Stimulated activated CD8-positive, alpha-beta memory T cell treated with anti-CD3 and anti-CD28 coated beads, Interleukin-7, amount 100 ng/mL, for 48 hours (primary cell): ENCODE results near the gene TSPAN17.
"Not testable (repeated sequence)": the region's sequence is repeated elsewhere in the genome, so short reads cannot be mapped to it uniquely, and the experiment has no call there.

Source experiments
- DNase-seq, 2 donors: peaks; one replicate each; pipeline ENCODE4 v3.0.0-alpha.2; 2020; ENCODE audit warnings: low read depth in 1 of 2; ENCODE audit errors: extremely low read depth in 1 of 2

Gene TSPAN17

DNA sequence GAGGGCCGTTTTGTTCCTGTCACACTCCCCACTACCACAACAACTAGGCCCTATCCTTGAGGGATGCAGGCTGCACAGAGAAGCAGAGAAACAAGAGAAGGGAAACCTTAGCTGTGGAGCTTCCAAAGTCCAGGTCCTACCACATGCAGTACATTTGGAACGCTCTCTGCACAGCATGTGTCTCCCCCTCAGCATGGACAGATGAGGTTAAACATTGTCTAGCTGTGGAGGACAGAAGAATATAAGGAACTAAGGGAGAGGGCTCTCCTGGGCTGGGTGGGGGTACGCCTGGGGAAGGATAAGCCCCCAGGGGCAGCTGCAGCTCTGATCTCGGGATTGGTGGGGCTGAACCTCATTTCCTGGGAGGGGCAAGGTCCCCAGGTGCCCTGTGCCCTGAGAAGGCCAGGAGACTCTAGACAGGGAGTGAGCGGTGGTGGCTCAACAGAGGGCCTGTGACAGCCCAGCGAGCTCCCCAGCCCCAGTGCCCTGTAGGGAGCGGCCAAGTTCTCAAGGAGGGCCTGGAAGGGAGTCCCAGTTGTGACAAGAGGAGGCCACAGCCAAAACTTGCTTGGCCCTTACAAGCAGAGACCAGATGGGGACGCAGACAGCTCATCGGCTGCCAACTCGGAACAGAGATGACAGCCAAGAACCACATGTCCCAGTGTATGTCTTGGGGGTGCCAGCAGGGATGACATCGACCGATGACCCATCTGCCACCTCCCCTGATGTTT is 30.1 kb downstream of the TSPAN17 start:
- no peak for DNase-seq

DNA sequence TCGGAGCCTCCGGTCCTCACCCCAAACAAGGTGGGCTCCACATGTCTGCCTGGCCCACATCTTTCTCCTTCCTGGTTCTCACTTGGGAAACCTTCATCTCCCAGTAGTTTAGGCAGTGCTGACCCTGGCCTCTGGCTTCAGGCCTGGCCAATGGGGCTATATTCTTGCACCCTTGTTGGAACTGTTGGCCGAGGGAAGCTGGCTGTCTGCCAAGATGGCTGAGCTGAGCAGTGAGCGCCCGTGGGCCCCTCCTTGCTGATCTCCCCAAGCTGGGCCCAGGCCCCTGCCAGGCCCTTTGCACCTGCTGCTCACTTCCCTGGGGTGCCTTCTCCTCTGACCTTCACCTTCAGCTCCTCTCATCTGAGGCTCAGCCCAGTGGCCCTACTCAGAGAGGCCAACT is 31.3 kb downstream of the TSPAN17 start:
- DNase-seq: no peak

- no peak for DNase-seq
Observed at GRCh38 chr5:176679365-176680225, 32.3 kb downstream of the TSPAN17 start.

DNA sequence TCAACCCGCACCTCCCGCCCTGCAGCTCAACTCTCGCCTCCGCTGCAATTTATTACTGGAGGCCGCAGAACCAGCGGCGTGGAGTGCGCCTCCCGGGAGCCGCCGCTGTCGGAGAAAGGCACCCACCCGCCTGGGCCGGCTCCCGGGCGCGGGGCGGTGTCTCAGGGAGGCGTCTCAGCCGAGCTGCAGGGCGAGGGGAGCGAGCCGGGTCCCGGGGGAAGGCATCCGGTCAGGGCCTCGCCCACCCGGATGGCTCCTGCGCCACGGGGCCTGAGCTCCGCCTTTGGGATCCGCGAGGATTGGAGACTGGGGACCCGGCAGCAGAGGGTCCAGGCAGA is 32.9 kb downstream of the TSPAN17 start:
- DNase-seq: no peak

GRCh38 chr5:176682016-176682531 is 34.8 kb downstream of the TSPAN17 start:
- DNase-seq: no peak

- DNase-seq: no peak
Observed at GRCh38 chr5:176685010-176685409, 37.7 kb downstream of the TSPAN17 start.

DNA sequence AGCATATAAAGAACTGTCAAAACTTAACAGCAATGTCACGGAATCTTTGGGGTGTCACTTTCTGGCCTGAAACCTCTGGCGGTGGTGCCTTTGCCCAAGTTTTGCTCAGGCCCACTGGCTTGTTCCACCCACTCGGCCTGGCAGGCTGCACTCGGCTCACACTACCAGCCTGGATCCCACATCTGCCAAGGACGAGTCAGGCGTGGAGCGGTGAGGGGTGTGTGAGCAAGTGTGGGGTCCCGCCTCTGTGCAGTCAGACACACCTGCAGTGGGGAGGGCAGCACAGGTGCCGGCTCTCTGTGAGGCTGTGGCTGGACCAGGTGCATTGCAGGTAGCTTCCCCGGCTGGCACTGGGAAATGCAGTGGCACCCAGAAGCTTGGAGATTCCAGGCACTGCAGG is 40.0 kb downstream of the TSPAN17 start:
- no peak for DNase-seq

DNA sequence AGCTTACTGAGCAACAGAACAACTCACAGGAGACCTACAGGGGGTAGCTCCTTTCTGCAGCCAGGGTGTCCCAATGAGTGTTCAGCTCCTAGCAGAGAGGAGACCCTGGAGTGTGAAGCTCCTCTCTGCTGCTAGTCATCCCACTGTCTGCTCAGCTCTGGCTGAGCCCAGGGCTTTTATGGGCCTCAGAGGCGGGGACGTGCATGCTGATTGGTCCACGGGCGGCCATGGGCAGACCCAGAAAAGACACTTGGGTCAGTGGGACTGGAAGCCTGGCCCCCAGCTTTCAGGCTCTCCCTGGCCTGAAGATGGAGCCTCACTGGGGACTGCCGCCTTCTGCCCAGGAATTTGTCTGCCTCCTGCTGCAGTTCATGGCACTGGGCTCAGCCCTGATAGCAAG is 40.6 kb downstream of the TSPAN17 start:
- DNase-seq: no peak

- no peak for DNase-seq
Observed at GRCh38 chr5:176690911-176691310, 43.6 kb downstream of the TSPAN17 start.

DNA sequence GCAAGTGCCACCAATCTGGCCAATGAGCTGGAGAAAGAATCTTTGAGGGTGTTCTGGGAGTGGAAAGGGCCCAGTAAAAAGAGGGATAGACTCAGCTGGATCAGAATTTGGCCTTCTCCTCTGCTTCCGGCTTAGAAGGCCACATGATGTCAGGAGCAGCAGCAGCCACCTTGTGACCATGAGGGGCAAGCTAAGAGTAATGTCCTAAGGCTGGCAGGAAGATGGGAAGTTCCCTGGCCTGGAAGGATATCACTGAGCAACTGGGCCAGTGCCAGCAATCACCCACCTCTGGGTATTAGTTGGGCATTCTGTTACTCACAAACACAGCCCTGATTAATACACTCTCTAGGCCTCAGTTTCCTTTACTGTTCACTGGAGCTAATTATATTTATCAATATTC is 44.2 kb downstream of the TSPAN17 start:
- DNase-seq: no peak

DNA sequence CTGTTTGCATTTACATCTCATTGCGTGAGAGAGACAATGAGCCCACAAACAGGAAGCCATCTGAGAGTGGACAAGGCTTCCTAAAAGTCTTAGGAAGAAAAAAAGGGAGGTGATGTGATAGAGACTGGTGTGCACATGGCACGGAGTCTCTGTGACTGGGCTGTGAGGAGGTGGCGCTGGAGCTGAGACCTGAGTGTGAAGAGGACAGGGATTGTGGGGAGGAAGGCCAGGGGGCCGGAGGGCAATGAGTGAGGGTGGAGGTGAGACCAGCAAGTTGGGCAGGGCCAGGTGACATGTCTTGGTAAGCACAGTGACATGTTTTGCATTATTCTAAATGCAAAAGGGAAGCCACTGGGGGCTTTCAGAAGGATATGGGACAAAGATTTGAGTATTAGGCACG is 45.0 kb downstream of the TSPAN17 start:
- no peak for DNase-seq

GRCh38 chr5:176692839-176693476 is 45.7 kb downstream of the TSPAN17 start:
- no peak for DNase-seq

DNA sequence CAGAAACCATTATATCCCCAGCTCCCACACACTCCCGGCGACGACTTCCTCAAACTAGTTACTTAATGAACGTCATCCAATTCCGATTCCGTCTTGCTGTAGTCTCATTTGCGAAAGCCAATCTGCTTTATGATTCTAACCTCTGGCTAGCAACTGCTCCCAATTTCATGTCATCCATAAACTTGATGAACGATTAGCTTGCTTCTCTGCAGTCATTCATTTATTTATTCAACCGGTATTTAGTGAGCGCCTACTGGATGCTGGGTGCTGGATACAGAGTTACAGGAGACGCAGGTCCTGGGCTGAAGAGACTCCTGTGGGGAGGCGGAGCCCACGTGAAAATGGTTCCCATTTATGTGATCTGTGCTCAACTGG is 46.2 kb downstream of the TSPAN17 start:
- no peak for DNase-seq

GRCh38 chr5:176694146-176694545 is 46.9 kb downstream of the TSPAN17 start:
- DNase-seq: no peak

- DNase-seq: no peak
Observed at GRCh38 chr5:176694631-176695030, 47.3 kb downstream of the TSPAN17 start.

DNA sequence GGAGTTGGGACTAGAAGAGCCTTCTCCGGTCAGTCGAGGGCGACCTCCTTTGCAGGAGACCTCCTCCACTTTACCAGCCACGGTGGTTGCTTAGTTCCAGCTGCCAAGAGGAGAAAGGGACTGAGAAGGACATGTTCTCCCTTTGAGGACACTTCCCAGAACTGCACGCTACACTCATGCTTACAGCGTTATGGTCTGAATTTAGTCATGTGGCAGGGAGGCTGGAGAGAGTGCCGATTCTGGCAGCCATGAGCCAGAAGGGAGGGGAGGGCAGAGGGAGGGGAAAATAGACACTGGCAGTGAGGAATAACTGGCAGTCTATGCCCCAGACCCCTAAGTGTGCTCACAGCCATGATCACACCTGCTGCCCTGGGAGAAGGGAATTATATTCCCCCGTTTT is 47.8 kb downstream of the TSPAN17 start:
- DNase-seq: no peak

DNA sequence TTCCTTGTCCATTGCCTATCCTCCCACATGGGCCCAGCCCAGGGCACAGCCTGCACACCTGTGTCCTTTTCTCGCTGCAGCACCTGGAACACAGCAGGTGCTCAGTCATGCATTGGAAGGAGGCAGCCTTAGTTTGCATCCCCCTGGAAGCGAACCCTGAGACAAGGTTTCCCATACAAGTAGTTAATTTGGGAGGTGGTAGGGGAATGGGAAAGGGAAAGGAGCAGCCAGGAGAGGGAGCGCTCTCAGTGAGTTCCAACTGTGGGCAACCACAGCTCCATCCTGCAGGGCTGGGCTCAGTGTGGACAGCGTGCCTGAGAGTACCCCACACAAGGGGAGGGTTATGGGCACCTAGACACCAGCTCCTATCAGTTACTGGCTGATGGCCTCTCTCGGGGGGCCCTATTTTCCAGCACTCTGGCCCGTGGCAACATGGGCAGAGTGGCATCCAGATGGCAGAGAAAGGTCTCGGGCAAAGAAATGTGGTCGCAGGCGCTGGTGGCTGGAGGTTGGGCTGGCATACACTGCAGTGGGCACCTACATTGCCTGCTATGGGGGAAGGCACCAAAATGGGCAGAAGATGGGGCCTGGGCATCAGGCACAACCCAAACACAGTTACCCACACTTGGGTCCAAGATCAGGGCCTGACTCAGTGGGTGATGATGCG is 50.1 kb downstream of the TSPAN17 start:
- no peak for DNase-seq

DNA sequence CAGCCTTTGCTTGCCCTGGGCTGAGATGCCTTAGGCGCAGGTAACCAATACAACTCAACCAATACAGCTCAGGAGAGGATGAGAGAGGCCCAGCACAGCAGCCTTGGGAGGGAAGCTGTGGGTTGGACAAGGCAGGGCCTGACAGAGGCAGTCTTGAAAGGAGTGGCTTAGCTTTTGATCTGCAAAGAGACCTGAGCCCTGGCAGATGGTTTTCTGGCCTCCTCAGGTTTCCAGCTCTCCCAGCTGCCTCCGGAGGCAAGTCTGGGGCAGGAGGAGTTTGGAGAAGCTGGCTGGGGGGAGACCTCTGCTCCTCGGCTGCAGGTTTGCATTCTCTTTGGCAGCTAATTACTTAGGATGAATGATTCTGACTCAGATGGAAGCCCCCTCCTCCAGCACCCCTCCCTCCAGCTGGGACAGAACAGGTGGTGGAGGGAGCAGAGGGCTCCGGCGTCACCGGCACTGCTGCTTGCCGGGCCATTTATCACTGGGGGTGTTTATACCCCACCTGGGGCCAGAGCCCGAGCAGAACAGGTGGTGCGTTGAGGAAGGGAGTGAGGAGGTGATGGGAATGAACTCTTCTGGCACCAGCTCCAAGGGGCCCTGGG is 50.8 kb downstream of the TSPAN17 start:
- DNase-seq: no peak

GRCh38 chr5:176699446-176699845 is 52.2 kb downstream of the TSPAN17 start:
- DNase-seq: not testable (repeated sequence)

GRCh38 chr5:176700239-176700847 is 53.1 kb downstream of the TSPAN17 start:
- no peak for DNase-seq
